ENCODE data around the gene LMF2.

Gene LMF2

DNA sequence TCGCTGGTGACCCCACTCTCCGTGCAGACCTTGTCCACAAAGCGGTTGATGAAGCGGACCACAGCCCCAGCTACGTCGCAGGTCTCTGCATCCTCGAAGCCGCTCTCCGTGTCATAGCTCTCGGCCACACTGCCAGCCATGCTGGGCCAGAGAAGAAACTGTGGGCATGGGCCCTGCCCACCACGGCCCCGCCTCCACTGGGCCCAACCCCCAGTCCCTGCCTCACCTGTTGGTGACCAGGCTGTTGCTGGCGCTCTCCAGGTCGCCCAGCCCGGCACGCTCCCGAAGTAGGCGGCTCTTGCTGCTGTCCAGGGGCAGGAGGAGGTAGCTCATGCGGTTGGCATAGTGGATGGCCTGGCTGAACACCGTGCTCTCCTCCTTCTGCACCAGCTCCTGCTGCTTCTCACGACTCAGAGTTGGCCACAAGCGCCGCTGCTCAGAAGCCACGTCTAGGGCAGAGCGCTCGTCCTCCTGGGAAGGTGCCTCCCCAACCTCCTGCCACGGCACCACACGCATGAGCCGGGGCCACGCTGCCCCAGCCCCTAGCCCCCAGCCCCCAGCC lies 45.4 kb downstream of the LMF2 start:
- DNase-seq = no peak

DNA sequence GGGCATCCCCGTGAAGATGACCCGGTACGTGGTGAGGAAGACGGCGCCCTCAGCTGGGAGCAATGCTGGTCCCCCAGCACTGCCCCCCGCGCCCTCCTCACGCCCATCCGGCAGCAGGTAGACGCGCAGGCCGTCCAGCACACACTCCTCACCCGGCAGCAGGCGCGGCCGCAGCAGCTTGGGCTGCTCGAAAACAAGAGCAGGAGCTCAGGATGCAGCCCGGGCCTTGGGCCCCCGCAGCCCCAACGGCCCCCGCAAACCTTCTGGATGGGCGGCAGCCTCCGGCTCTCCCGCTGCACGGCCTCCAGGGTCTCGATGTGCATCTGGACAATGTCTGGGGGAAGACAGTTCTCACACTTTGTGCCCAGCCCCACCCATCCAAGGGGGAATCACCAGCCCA lies 46.0 kb downstream of the LMF2 start:
- DNase-seq = no peak

DNA sequence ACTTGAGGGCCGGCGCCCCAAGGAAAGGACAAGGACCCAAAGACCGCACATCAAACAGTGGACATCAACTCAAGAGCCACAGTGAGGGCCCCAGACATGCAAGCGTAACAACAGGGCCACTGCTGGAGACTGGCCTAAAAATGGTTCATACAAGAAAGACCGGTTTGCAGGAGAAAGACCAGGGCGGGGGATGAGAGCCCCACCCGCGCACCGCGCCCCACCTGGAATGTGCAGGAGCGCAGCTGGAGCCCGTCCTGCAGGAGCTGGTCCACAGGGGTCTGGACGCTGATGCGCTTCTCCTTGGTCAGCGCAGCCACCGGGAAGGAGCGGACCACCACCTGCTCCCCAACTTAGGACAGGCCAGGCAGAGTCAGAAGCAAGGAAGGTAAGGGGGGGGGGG lies 46.6 kb downstream of the LMF2 start:
- no peak for DNase-seq

DNA sequence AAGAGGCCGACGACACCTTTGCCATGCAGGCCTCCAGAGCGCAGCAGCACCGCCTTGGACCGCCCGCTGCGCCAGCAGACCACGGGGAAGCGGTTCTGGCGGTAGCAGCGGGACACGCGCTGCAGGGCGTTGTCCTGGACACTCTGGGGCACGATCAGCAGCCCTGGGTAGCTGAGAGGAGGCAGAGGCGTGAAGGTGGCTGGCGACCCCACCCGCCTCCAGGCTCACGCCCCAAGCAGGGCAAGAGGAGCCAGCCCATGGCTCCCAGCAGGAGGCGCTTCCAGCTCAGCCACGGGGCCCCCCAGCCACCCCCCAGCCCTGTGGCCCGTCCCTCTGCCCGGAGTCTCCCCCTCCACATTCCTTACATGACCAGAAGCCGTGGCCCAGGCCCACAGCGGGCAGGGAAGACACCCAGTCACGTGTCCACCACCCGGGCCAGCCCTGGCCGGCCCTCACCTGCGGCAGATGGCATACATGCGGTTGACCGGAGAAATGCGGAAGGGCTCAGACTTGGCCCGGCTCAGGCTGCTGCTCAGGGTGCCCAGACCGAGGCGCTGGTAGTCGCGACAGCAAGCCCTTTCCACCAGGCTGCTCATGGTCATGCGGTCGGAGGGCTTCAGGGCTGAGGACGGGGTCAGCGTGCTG lies 47.9 kb downstream of the LMF2 start:
- DNase-seq = no peak

DNA sequence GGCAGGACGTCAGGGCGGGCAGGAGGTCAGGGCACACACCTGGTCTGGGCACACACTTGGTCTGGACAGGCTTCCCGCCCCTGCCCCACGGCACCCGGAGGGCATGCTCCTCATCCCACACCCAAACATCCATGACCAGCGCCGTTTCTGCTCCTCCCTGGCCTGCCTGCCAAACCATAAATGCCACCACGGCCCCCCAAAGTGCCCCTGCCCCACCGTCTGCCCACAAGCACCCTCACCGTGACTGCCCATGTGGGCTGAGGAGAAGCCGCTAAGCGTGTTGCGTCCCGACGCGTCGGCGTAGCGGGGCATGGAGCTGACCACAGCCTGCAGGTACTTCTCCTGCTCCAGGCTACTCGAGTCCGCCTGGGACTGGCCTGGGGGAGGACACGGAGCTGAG lies 48.5 kb downstream of the LMF2 start:
- no peak for DNase-seq

DNA sequence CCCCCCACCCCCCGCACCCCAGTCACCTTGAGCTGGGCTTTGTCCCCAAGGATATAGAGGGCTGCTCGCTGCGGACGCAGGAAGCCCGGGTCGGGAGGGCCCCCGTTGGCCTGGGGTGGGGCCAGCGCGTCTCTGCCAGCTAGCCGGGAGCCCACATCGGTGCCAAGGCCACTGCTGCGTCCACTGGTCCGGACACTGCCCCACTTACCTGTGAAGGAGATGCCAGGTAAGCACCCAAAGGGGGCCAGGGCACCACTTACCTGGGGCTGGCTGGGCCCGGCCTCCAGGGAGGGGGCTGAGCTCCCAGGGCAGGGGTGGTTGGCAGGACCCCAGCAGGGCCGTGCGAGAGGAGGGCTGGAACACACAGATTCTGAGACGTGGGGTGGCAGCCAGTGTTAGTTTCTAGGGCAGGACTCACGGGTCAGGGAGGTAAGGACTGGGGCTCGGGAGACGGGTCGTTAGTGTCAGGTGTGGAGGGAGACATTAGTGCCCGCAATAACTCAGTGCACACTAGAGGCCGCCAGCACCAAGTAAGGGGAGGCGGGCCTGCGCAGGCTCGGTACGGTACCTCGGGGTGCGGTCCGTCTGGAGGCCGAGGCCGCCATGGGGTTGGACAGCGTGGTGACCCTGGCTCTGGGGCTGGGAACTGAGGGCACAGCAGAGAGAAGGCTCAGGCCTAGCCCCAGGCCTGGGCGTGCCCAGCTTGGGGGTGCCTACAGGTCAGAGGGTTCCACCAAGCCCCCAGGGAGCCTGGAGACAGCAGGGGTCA lies 50.9 kb downstream of the LMF2 start:
- DNase-seq = no peak

DNA sequence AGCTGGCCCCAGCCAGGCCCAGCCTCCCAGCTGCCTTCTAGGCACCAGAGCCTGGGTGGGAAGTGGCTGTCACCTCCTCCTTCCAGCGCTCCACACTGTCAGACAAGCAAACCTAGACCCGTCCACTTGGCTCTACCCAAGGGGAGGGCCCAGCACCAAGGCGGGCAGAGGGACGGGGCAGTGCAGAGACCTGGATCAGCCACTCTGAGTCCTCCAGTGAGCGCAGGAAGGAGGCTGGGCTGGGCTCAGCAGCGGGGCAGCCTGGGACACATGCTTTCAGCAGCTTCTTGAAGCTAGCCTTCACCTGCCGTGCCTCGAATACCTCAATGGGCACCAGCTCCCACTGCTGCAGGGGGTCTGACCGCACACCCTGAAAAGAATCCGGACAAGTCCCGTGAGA lies 51.5 kb downstream of the LMF2 start:
- DNase-seq = no peak

DNA sequence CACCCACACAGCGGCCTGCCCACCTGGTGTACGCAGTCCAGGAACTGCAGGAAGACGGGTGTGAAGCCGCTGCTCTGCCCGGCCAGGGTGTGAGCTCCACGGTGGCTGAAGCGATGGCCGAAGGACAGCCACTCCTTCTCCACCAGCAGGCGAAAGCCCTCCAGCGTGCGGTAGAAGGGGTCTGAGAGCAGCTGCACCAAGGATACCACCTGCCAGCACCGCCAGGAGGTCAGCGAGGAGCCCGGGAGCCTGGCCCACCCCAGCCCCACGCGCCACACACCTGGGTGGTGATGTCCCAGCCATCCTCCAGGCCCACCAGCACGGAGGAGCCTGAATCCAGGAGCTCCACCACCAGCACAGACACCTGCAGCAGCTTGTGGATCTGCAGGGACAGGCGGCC lies 52.3 kb downstream of the LMF2 start:
- DNase-seq = no peak

DNA sequence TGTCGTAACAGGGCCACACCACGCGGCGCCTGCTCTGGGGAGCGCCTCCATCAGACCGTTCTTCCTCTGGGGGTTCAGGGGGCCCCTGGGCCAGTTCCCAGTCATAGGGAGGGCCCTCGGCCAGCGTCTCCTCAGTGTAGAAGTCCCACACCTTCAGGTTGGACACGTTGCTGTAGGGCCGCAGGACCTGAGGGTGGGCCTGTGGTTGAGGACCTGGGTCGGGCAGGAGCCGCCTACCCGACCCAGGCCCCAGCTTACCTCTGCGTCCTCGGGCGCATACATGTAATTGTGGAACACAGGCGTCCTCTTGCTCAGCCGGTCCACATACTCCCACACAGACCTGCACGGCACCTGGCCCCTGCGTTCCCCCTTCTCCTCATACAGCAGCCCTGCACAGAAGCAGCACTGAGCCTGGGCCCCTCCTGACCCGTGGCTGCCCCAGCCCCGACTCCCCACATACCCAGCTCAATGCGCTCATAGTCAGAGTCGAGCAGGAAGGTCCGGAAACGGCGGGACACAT lies 52.9 kb downstream of the LMF2 start:
- DNase-seq = no peak
